T-cell (primary cell): ENCODE data around the gene DLG1. TPM values are rescaled to one million over a fixed set of nuclear protein-coding genes. Genes with fewer than 3 reads are reported as not detected.

Experiments
- ATAC-seq, 4 experiments: fragments of 200-7000 bp in 3 of 4; fragments of 150-1000 bp in 1 of 4; cut with Tn5 transposase; replicated peaks in 1 of 4; 1 replicate in 3 of 4; 2 replicates in 1 of 4; pipeline ENCODE4 v1.10.0; 2021; ENCODE audit warnings: moderate library complexity in 3 of 4, mild to moderate bottlenecking in 2 of 4, moderate number of reproducible peaks in 1 of 4
- CTCF ChIA-PET, 2 donors: fragments of 300-600 bp; sonication (Branson Sonifier 250); formaldehyde crosslinking; loops; one replicate each; lab custom pipeline; 2022; ENCODE audit warnings: antibody characterized with exemption in 2 of 2; lab: Charles Lee
- POLR2A ChIA-PET, 2 donors: fragments of 300-600 bp; sonication (Branson Sonifier 250); formaldehyde crosslinking; loops; one replicate each; lab custom pipeline; 2022; ENCODE audit warnings: antibody characterized with exemption in 2 of 2; lab: Charles Lee
- DNase-seq, 35 experiments: peaks; one replicate each; pipeline versions ENCODE4 v3.0.0 to v3.0.0-alpha.2; 2013 to 2023
- H3K27ac ChIP-seq: one replicate; pipeline ENCODE4 v1.5.1; 2013; ENCODE audit warnings: low read length
- H3K27me3 ChIP-seq, 2 experiments: replicated peaks in 1 of 2; 1 replicate in 1 of 2; 2 replicates in 1 of 2; pipeline versions ENCODE4 v1.6.1 to v1.7.0; 2013; ENCODE audit warnings: low read length in 1 of 2, mixed read lengths in 1 of 2; ENCODE audit not compliant: control insufficient read depth in 2 of 2, insufficient read depth in 2 of 2; ENCODE audit errors: extremely low read depth in 1 of 2
- H3K36me3 ChIP-seq, 2 donors: 1 replicate in 1 of 2; 2 replicates in 1 of 2; pipeline versions ENCODE4 v1.6.1 to v1.7.0; 2013; ENCODE audit warnings: low read length in 1 of 2; ENCODE audit not compliant: control insufficient read depth in 2 of 2, insufficient read depth in 1 of 2; ENCODE audit errors: extremely low read depth in 1 of 2
- H3K4me1 ChIP-seq, 2 experiments: 1 replicate in 1 of 2; 2 replicates in 1 of 2; pipeline versions ENCODE4 v1.6.1 to v1.7.0; 2013; ENCODE audit warnings: low read length in 2 of 2, mixed read lengths in 1 of 2; ENCODE audit not compliant: insufficient read depth in 2 of 2, control insufficient read depth in 1 of 2; ENCODE audit errors: extremely low read depth in 1 of 2
- H3K4me3 ChIP-seq, 2 donors: 1 replicate in 1 of 2; 2 replicates in 1 of 2; pipeline versions ENCODE4 v1.5.1 to v1.7.0; 2013; ENCODE audit warnings: mild to moderate bottlenecking in 2 of 2, low read length in 1 of 2, moderate library complexity in 1 of 2; ENCODE audit not compliant: control insufficient read depth in 1 of 2; ENCODE audit errors: extremely low read depth in 1 of 2
- H3K9me3 ChIP-seq: 2 replicates; pipeline ENCODE4 v1.7.0; 2013
- H3K27ac Mint-ChIP-seq, 2 donors: one replicate each; pipeline ENCODE4 v1.8.0; 2020 to 2021; ENCODE audit warnings: mild to moderate bottlenecking in 2 of 2, mixed read lengths in 2 of 2
- H3K27me3 Mint-ChIP-seq, 2 donors: one replicate each; pipeline ENCODE4 v1.8.0; 2021 to 2022; ENCODE audit warnings: mixed read lengths in 2 of 2
- H3K36me3 Mint-ChIP-seq: one replicate; pipeline ENCODE4 v1.8.0; 2021; ENCODE audit warnings: mixed read lengths
- H3K4me1 Mint-ChIP-seq, 3 donors: one replicate each; pipeline ENCODE4 v1.8.0; 2020 to 2022; ENCODE audit warnings: mixed read lengths in 3 of 3, mild to moderate bottlenecking in 1 of 3
- H3K4me3 Mint-ChIP-seq, 3 donors: one replicate each; pipeline ENCODE4 v1.8.0; 2020 to 2022; ENCODE audit warnings: mild to moderate bottlenecking in 3 of 3, mixed read lengths in 3 of 3, moderate library complexity in 3 of 3
- H3K9me3 Mint-ChIP-seq, 3 donors: one replicate each; pipeline ENCODE4 v1.8.0; 2020 to 2022; ENCODE audit warnings: mixed read lengths in 3 of 3
- WGBS: methylation state at CpG from one replicate; pipeline ENCODE4 v1.1.5; 2013; ENCODE audit warnings: missing lambda C conversion rate; ENCODE audit not compliant: insufficient coverage; 5-methylcytosine and 5-hydroxymethylcytosine counted together
- total RNA-seq, 35 experiments: library from RNA in 6 of 35; stranded (reverse) in 6 of 35; fragments of 120-200 nt in 1 of 35; gene quantifications; one replicate each; pipeline versions ENCODE4 v1.2.1 to v1.2.4 and lab custom pipeline; 2013 to 2026

Gene DLG1
- total RNA-seq, 5 donors from 2014 or later (not counting 1 experiment from before 2014, with no cell fraction given): 65.5 to 96.5 (median 68.4) TPM

DNA sequence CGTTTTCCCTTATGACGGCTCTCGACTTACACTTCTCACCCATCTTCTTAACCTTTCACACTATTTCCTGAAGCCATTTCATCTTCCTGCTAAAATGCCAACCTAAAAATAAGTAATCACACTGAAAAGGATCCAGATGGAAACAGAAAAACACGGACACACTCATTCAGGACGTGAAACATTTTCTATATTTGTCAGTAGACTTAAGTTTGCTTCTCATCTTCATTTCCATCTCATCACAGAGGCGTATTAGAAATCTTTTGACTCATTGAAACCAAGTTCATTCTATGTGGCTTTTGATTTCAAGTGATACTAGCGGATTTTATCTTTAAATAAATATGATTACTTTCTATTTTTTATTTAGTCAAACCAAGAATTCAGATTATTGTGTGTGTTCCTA lies 27.4 kb upstream of the DLG1 start:
- ATAC-seq (no peak), DNase-seq (no peak)
- no peaks in the 10 kb centered on the region for H3K4me1 ChIP-seq
- Mint-ChIP-seq H3K27ac (no peak overlapping the region), H3K9me3 (no peaks in the 10 kb centered on the region), H3K27me3 (peaks cover 17 to 22% of the 10 kb centered on the region in 2 donors), H3K36me3 (no peaks in the 10 kb centered on the region), H3K4me3 (no peak overlapping the region), H3K4me1 (no peaks in the 10 kb centered on the region)
- H3K36me3 ChIP-seq: no peaks in the 10 kb centered on the region
- H3K9me3 ChIP-seq: no peaks in the 10 kb centered on the region
- H3K27ac ChIP-seq: no peak overlapping the region
- no peak overlapping the region for H3K4me3 ChIP-seq
- POLR2A ChIA-PET: no interaction called here
- CTCF ChIA-PET: no interaction called here
- WGBS: 21% methylated on average over 5 of the region's 7 CpGs
- peaks cover 0 to 3% of the 10 kb centered on the region in 2 experiments for H3K27me3 ChIP-seq

- Mint-ChIP-seq H3K4me3 (no peak overlapping the region), H3K27ac (no peak overlapping the region), H3K27me3 (peaks cover 28 to 30% of the 10 kb centered on the region in 2 donors), H3K4me1 (no peaks in the 10 kb centered on the region), H3K9me3 (no peaks in the 10 kb centered on the region), H3K36me3 (no peaks in the 10 kb centered on the region)
- no CpG with 5 or more reads among the region's 1 CpG for WGBS
- ATAC-seq (no peak), DNase-seq (no peak)
- Histone ChIP-seq H3K27ac (no peak overlapping the region), H3K9me3 (no peaks in the 10 kb centered on the region), H3K4me1 (no peaks in the 10 kb centered on the region), H3K4me3 (no peak overlapping the region), H3K27me3 (peaks cover 0 to 6% of the 10 kb centered on the region in 2 experiments), H3K36me3 (no peaks in the 10 kb centered on the region)
- ChIA-PET CTCF (no interaction called here), POLR2A (no interaction called here)
Observed at GRCh38 chr3:197322149-197322548, 23.7 kb upstream of the DLG1 start.

DNA sequence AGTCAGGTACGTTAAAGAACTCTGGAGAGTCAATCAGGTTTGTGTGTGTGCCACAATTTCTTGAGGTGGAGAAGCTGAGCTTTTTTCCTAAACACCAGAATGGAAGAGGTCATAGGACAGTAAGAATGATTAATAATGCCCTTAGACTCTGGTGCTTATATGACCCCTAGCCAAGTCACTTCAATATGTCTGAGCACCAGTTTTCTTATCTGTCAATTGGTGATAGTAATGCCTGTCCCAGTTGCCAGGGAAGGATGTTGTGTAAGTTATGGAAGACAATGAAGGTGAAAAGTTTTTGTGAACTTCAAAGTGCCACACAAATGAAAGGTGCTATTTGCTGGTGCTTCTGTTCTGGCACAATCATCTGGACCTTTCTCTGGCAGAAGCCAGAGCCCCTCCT lies 22.2 kb upstream of the DLG1 start:
- H3K9me3 ChIP-seq: no peaks in the 10 kb centered on the region
- DNase-seq (no peak), ATAC-seq (no peak)
- ChIA-PET CTCF (no interaction called here), POLR2A (no interaction called here)
- peaks cover 0 to 11% of the 10 kb centered on the region in 2 experiments for H3K27me3 ChIP-seq
- no peaks in the 10 kb centered on the region for H3K36me3 ChIP-seq
- H3K4me1 ChIP-seq: no peaks in the 10 kb centered on the region
- no peak overlapping the region for H3K4me3 ChIP-seq
- WGBS: no CpG with 5 or more reads among the region's 1 CpG
- no peak overlapping the region for H3K4me3 Mint-ChIP-seq
- H3K9me3 Mint-ChIP-seq: no peaks in the 10 kb centered on the region
- no peak overlapping the region for H3K27ac Mint-ChIP-seq
- H3K27ac ChIP-seq: no peak overlapping the region
- no peaks in the 10 kb centered on the region for H3K4me1 Mint-ChIP-seq
- peaks cover 29 to 36% of the 10 kb centered on the region in 2 donors for H3K27me3 Mint-ChIP-seq
- H3K36me3 Mint-ChIP-seq: no peaks in the 10 kb centered on the region

DNA sequence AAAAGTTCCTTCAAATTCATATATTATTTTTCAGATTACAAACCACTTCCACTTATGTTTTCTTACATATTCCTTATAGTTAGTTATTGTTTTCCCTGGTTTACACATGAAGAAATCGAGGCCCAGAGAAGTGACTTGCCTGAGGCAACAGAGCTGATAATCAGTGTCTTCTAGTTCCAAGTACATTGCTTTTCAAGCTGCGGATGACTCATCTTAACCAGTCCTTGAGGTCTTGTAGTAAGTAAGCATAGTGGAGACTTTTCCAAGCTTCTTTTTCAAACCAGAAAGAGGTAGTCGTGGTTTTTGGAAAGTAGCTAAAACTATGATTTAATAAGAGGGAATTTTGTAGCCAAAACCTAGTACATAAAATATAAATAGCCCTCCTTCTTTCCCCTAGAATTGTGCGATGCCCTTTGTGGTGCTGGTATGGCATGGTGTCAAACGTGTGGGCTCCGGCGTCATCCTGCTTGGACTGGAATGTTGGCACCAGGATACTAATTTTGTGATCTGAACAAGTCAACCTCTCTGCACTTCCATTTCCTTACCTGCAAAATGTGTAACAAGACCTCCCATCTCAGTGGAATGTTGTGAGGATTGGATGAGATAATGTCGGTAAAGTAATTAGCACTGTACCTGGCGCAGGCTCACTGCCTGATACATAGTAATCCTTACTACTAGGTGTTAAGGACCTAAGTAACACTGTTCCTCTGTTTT lies 19.0 kb upstream of the DLG1 start:
- H3K27me3 Mint-ChIP-seq: peaks cover 21 to 31% of the 10 kb centered on the region in 2 donors
- ATAC-seq (no peak), DNase-seq (no peak)
- Histone ChIP-seq H3K36me3 (no peaks in the 10 kb centered on the region), H3K27me3 (peaks cover 0 to 8% of the 10 kb centered on the region in 2 experiments), H3K4me1 (no peaks in the 10 kb centered on the region), H3K9me3 (no peaks in the 10 kb centered on the region), H3K27ac (no peak overlapping the region), H3K4me3 (no peak overlapping the region)
- ChIA-PET CTCF (interaction anchor here in 1 of 2 donors (0.6 kb wide), 1 partner anchor 49 kb away, joined by 3 read pairs; no protein-coding TSS in a partner anchor), POLR2A (no interaction called here)
- WGBS: 60% methylated on average over 1 of the region's 9 CpGs
- H3K9me3 Mint-ChIP-seq: peaks cover 0 to 3% (median 0%) of the 10 kb centered on the region in 3 donors
- H3K36me3 Mint-ChIP-seq: no peaks in the 10 kb centered on the region
- H3K4me1 Mint-ChIP-seq: no peaks in the 10 kb centered on the region
- H3K4me3 Mint-ChIP-seq: no peak overlapping the region
- no peak overlapping the region for H3K27ac Mint-ChIP-seq

GRCh38 chr3:197312431-197312830 lies 14.0 kb upstream of the DLG1 start:
- peaks cover 3 to 6% of the 10 kb centered on the region in 2 donors for H3K27me3 Mint-ChIP-seq
- H3K36me3 Mint-ChIP-seq: no peaks in the 10 kb centered on the region
- peaks cover 0 to 4% (median 0%) of the 10 kb centered on the region in 3 donors for H3K4me1 Mint-ChIP-seq
- POLR2A ChIA-PET: no interaction called here
- whole genome bisulfite sequencing: no CpG with 5 or more reads among the region's 1 CpG
- Histone ChIP-seq H3K27me3 (peaks cover 0 to 5% of the 10 kb centered on the region in 2 experiments), H3K4me1 (no peaks in the 10 kb centered on the region), H3K27ac (no peak overlapping the region), H3K9me3 (no peaks in the 10 kb centered on the region), H3K36me3 (no peaks in the 10 kb centered on the region), H3K4me3 (no peak overlapping the region)
- CTCF ChIA-PET: interaction anchor here in 1 of 2 donors (0.7 kb wide), 1 partner anchor 10 kb away, joined by 3 read pairs; no protein-coding TSS in a partner anchor
- ATAC-seq (no peak), DNase-seq (no peak)
- no peak overlapping the region for H3K4me3 Mint-ChIP-seq
- H3K9me3 Mint-ChIP-seq: peaks cover 0 to 3% (median 0%) of the 10 kb centered on the region in 3 donors
- H3K27ac Mint-ChIP-seq: no peak overlapping the region

DNA sequence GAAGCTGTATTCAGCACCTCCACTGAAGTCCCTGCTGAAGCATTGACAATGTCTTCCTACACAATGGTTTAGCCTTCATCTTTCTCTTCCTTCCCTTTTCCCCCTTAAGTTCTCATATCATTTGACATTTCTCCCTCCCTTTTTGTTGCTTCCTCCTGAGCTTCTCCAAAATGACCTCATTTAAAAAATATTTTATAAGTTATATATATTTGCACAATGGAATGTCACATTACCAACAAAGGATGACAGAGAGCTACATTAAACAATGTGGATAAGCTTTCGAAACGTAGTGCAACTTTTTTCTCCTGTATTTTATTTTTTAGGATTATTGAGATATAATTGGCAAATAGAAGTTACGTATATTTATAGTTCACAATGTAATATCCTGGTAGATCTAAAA lies 13.2 kb upstream of the DLG1 start:
- H3K27me3 ChIP-seq: peaks cover 0 to 5% of the 10 kb centered on the region in 2 experiments
- Mint-ChIP-seq H3K27me3 (peaks cover 3 to 6% of the 10 kb centered on the region in 2 donors), H3K4me3 (no peak overlapping the region), H3K27ac (no peak overlapping the region), H3K4me1 (peaks cover 0 to 4% (median 0%) of the 10 kb centered on the region in 3 donors), H3K9me3 (peaks cover 0 to 3% (median 0%) of the 10 kb centered on the region in 3 donors), H3K36me3 (no peaks in the 10 kb centered on the region)
- no peak overlapping the region for H3K4me3 ChIP-seq
- H3K9me3 ChIP-seq: no peaks in the 10 kb centered on the region
- ChIA-PET POLR2A (no interaction called here), CTCF (no interaction called here)
- no peak overlapping the region for H3K27ac ChIP-seq
- DNase-seq: no peak
- no peaks in the 10 kb centered on the region for H3K36me3 ChIP-seq
- H3K4me1 ChIP-seq: no peaks in the 10 kb centered on the region
- no peak for ATAC-seq
- WGBS: no CpG with 5 or more reads among the region's 3 CpGs
